Measurements from ENCODE around the gene GPRC5C. TPM values are rescaled to one million over a fixed set of nuclear protein-coding genes. Genes with fewer than 3 reads are reported as not detected.

The GPRC5C gene
- total RNA-seq, 2 donors from 2014 or later: 66.3 to 186 TPM

DNA sequence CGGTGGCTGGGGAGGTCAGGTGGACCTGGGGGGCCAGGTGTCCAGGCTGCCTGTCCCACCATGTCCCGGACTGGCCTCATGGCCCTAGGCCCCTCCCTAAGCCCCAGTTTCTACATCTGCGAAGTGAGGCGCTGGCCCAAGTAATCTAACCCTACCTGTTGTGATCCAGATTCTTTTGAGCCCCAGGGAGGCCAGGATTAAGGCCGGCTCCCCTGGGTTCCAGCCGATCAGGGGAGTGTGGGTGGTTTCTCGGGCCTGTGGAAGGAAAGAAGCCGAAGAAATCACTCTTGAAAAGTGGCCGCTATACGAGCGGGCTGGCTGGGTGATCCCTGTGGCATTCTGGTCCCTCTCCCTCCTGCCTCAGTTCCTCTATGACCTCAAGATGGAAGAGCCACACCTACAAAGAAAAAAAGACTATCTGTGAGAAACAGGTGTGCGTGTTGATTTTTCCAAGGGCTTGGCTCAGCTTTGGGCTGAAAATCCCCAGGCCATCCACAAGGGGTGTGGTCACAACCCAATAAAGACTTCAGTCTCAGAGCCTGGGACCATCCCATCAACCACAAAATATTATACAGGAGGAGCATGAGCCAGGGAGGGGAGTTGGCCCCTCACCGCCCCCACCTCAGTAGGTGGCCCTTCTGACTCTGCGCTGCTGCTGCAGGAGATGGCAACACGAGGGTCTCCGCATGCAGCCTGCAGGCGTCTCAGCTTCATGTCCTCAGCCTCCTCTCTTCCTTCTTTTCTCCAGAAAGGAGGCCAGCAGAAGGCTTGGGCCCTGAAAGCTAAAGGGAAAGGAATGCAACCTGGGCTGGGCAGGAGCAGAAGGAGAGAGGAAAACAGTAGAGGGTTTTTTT lies 44.3 kb upstream of the GPRC5C start:
- no peak overlapping the region for H3K4me3 ChIP-seq
- no peaks in the 10 kb centered on the region for H3K27me3 ChIP-seq (replicated peaks; ENCODE audit: insufficient read depth)
- 79% methylated on average over 17 of the region's 17 CpGs for WGBS
- intact Hi-C loops (cut with DNase I): no loop called here
- H3K4me1 ChIP-seq (replicated peaks): no peaks in the 10 kb centered on the region
- H3K36me3 ChIP-seq: no peaks in the 10 kb centered on the region
- no peak for DNase-seq (ENCODE audit: low spot score)
- TF ChIP-seq POLR2A (IDR thresholded peaks at IDR 0.05) (no peak), POLR2AphosphoS5 (IDR thresholded peaks at IDR 0.05) (no peak)
- TF ChIP-seq, protein P1, sequence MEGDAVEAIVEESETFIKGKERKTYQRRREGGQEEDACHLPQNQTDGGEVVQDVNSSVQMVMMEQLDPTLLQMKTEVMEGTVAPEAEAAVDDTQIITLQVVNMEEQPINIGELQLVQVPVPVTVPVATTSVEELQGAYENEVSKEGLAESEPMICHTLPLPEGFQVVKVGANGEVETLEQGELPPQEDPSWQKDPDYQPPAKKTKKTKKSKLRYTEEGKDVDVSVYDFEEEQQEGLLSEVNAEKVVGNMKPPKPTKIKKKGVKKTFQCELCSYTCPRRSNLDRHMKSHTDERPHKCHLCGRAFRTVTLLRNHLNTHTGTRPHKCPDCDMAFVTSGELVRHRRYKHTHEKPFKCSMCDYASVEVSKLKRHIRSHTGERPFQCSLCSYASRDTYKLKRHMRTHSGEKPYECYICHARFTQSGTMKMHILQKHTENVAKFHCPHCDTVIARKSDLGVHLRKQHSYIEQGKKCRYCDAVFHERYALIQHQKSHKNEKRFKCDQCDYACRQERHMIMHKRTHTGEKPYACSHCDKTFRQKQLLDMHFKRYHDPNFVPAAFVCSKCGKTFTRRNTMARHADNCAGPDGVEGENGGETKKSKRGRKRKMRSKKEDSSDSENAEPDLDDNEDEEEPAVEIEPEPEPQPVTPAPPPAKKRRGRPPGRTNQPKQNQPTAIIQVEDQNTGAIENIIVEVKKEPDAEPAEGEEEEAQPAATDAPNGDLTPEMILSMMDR (IDR thresholded peaks at IDR 0.05): peak in 1 of 4 experiments; percentile 12
- H3K9me3 ChIP-seq: no peaks in the 10 kb centered on the region
- H3K27ac ChIP-seq: no peak overlapping the region

DNA sequence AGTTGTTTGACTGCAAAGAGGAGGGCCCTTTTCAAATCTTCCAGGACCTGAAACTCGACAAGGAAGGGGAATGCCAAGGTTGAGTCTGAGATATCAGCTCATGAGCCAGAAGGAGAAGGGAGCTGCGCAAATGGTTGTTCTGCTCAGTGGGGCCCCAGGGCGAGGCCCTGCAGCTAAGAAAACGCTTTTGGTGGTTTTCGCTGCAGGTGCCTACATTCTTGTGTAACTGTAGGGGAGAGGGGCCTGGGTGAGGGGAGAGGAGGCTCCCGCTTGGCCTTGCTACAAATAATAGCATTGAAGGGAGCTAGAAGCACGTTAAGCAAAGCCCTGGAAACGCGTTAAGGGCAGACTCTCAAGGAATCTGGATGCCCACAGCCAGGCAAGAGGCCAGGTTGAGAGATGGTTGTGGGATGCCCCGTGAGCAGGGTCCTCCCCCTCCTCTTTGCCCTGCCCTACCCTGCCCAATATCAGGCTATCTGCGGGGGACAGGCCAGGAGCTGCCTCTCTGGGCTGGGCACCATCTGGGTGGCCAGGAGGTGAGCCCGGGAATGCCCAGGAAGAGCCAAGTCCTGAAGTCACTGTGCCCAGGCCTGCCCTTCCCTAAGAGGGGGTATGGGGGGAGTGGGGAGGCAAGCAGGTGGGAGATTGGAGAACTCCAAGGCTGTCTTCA lies 42.7 kb upstream of the GPRC5C start:
- 70% methylated on average over 12 of the region's 12 CpGs for WGBS
- Histone ChIP-seq H3K27ac (no peak overlapping the region), H3K9me3 (no peaks in the 10 kb centered on the region), H3K4me3 (no peak overlapping the region), H3K36me3 (no peaks in the 10 kb centered on the region), H3K4me1 (replicated peaks) (no peaks in the 10 kb centered on the region), H3K27me3 (replicated peaks; ENCODE audit: insufficient read depth) (no peaks in the 10 kb centered on the region)
- intact Hi-C loops (cut with DNase I): no loop called here
- DNase-seq (ENCODE audit: low spot score): no peak
- TF ChIP-seq, protein P1 (IDR thresholded peaks at IDR 0.05): no peak

DNA sequence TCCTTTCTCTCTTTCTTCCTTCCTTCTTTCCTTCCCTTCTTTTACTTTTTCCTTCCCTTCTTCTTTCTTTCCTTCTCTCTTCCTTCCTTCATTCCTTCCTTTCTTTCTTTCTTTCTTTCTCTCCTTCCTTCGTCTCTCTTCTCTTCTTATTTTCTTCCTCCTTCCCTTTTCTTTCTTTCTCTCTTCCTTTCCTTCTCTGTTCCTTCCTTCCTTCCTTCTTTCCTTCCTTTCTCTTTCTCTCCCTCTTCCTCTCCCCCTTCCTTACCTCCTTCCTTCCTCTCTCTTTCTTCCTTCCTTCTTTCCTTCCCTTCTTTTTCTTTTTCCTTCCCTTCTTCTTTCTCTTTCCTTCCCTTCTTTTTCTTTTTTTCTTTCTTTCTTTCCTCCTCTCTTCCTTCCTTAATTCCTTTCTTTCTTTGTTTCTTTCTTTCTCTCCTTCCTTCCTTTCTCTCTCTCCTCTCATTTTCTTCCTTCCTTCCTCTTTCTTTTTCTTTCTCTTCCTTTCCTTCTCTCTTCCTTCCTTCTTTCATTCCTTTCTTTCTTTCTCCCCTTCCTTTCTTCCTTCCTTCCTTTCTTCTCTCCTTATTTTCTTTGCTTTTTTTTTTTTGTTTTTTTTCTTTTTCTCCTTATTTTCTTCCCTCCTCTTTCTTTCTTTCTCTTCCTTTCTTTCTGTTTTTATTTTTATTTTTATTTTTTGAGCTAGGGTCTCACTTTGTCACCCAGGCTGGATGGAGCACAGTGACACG lies 41.8 kb upstream of the GPRC5C start:
- Histone ChIP-seq H3K27ac (no peak overlapping the region), H3K4me3 (no peak overlapping the region), H3K4me1 (replicated peaks) (no peaks in the 10 kb centered on the region), H3K27me3 (replicated peaks; ENCODE audit: insufficient read depth) (no peaks in the 10 kb centered on the region), H3K36me3 (no peaks in the 10 kb centered on the region), H3K9me3 (no peaks in the 10 kb centered on the region)
- TF ChIP-seq POLR2A (IDR thresholded peaks at IDR 0.05): no peak
- TF ChIP-seq, protein P1 (IDR thresholded peaks at IDR 0.05): no peak
- no peak for TF ChIP-seq POLR2AphosphoS5 (IDR thresholded peaks at IDR 0.05)
- 94% methylated on average over 2 of the region's 2 CpGs for WGBS
- no peak for DNase-seq (ENCODE audit: low spot score)
- intact Hi-C loops (cut with DNase I): no loop called here

DNA sequence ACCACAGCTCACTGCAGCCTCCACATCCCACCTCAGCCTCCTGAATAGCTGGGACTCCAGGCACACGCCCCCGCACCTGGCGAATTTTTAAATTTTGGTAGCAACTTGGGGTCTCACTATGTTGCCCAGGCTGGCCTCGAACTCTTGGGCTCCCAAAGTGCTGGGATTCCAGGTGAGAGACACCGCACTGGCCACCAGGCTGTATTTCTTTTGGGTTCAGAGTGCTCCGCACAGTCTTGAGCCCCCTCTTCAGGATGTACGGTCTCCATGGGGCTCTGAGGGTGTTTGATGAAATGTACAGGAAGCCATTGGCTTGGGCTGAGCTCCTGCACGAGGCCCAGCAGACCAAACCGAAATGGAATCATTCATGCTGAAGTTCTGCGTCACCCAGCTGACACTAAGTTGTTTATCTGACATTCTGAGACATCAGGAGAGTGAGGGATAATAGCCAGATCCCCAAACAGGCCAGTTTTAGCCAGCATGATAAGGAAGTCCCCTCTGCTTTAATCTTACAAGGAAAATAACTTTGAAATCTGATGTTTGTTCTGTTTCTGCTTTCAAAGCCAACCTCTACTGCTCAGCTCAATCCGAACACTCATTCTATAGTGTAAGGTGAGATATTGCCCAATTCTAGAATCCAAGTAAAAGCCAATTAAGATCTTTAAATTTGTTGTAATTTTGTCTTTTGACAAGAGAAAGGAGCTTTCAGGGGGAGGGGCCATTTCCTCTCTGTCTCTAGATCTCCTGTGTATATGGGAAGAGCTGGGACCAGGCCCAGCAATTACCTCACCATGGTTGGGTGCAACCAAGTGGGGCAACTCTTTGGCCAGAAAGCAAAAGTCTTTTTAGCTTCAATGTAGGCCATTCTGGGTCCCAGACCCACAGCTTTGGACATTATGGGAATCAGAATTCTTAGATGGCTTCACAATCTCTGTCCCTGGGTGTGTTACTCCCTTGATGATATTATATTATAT lies 40.9 kb upstream of the GPRC5C start:
- no peak for TF ChIP-seq POLR2AphosphoS5 (IDR thresholded peaks at IDR 0.05)
- TF ChIP-seq POLR2A (IDR thresholded peaks at IDR 0.05): no peak
- TF ChIP-seq, protein P1 (IDR thresholded peaks at IDR 0.05): no peak
- Histone ChIP-seq H3K9me3 (no peaks in the 10 kb centered on the region), H3K4me3 (no peak overlapping the region), H3K27ac (no peak overlapping the region), H3K36me3 (no peaks in the 10 kb centered on the region), H3K27me3 (replicated peaks; ENCODE audit: insufficient read depth) (no peaks in the 10 kb centered on the region), H3K4me1 (replicated peaks) (no peaks in the 10 kb centered on the region)
- WGBS: 90% methylated on average over 11 of the region's 11 CpGs
- intact Hi-C loops (cut with DNase I): no loop called here
- no peak for DNase-seq (ENCODE audit: low spot score)
